Stimulated activated naive CD4-positive, alpha-beta T cell (primary cell): ENCODE data around the gene LAMC1.
A peak's percentile ranks its signal among the peaks of the same experiment; 100 is the strongest.

ENCODE experiments used
- DNase-seq, 6 experiments: peaks; one replicate each; lab custom pipeline; 2025; lab: John Stamatoyannopoulos, UW

The LAMC1 gene

GRCh38 chr1:183194527-183195141 is 171.4 kb downstream of the LAMC1 start:
- peak in 3 of 6 experiments; percentile 18 to 36 (median 25) for DNase-seq

DNA sequence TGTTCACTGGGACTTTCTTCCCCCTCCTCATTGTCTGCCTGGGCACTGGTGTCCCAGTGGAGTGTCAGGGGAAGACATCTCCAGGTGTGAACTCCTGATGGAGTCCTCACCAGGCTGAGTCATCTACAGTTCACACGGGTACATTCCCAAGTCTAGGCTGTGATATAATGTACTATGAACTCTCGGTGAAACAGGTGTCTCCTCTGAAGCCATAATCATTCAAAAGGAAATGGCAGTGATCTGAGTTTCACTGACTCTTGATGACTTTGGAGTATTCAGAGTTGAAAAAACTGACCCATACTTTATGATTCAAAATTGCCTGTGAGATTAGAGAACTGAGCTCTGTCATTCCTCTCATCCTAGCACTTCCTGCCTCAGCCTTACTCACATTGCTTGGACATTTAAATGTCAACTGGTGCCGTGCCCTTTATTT is 171.9 kb downstream of the LAMC1 start:
- no peak for DNase-seq
